ENCODE measurements around the gene MRLN.
"Not testable (repeated sequence)": the region's sequence is repeated elsewhere in the genome, so short reads cannot be mapped to it uniquely, and the experiment has no call there.

DNA sequence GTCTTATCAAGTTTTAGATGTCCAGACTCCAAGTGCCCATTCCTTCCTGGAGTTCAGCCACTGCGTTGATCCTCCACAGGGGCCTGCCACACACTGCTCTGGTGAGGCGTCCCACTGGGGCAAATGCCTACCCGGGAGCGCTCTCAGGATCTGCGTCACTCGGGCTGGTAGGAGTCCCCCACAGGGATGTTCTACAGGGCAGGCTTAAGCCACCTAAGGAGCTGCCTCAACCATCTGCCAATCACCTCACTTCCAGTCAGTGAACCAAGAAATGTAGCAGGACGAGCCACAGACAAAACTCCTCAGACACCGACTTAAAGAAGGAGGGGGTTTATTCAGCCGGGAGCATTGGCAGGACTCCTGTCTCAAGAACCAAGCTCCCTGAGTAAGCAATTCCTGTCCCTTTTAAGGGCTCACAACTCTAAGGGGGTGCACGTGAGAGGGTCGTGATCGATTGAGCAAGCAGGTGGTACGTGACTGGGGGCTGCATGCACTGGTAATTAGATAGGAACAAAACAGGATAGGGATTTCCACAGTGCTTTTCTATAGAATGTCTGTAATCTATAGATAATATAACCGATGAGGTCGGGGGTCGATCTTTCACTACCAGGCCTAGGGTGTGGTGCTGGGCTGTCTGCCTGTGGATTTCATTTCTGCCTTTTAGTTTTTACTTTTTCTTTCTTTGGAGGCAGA, 19.8 kb downstream of the MRLN start:
- TF ChIP-seq, protein P1, sequence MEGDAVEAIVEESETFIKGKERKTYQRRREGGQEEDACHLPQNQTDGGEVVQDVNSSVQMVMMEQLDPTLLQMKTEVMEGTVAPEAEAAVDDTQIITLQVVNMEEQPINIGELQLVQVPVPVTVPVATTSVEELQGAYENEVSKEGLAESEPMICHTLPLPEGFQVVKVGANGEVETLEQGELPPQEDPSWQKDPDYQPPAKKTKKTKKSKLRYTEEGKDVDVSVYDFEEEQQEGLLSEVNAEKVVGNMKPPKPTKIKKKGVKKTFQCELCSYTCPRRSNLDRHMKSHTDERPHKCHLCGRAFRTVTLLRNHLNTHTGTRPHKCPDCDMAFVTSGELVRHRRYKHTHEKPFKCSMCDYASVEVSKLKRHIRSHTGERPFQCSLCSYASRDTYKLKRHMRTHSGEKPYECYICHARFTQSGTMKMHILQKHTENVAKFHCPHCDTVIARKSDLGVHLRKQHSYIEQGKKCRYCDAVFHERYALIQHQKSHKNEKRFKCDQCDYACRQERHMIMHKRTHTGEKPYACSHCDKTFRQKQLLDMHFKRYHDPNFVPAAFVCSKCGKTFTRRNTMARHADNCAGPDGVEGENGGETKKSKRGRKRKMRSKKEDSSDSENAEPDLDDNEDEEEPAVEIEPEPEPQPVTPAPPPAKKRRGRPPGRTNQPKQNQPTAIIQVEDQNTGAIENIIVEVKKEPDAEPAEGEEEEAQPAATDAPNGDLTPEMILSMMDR (conservative IDR thresholded peaks at IDR 0.05; ENCODE audit: low read length): not testable (repeated sequence)
- TF ChIP-seq EZH2phosphoT487 (IDR thresholded peaks at IDR 0.05; ENCODE audit: borderline replicate concordance, low read depth, low read length): not testable (repeated sequence)

Measured in OCI-LY7 (cell line).